RWPE1 (cell line): ENCODE results near the gene TSPAN9.

Experiments
- CTCF ChIA-PET: fragments of 350-600 bp; sonication (Branson Sonifier 250); formaldehyde crosslinking; extraction: SDS; loops from one replicate; lab custom pipeline; 2021; lab: Yijun Ruan, JAX
- POLR2A ChIA-PET: fragments of 400-600 bp; formaldehyde crosslinking; extraction: SDS; loops from one replicate; lab custom pipeline; 2020; ENCODE audit warnings: antibody characterized with exemption; ENCODE audit not compliant: low non-redundant PET; lab: Yijun Ruan, JAX
- DNase-seq: peaks from one replicate; pipeline ENCODE4 v3.0.0; 2012; ENCODE audit warnings: low spot score
- H3K27ac ChIP-seq: fragments of 450-650 bp; 2 replicates; pipeline ENCODE4 v1.5.1; 2017
- CTCF ChIP-seq: fragments of 450-650 bp; conservative IDR thresholded peaks from 2 replicates; pipeline ENCODE4 v1.5.1; 2017; ENCODE audit warnings: low read depth, mild to moderate bottlenecking

The TSPAN9 gene

GRCh38 chr12:3034067-3034750, 43.0 kb upstream of the TSPAN9 start:
- peak; percentile 66 for DNase-seq
- CTCF ChIA-PET: interaction anchor here (0.5 to 1.1 kb wide), 9 partner anchors 9 to 422 kb away, joined by 3 to 6 read pairs (median 4); no protein-coding TSS in a partner anchor
- no peak overlapping the region for H3K27ac ChIP-seq
- POLR2A ChIA-PET: no interaction called here
- TF ChIP-seq CTCF: peak; percentile 40

GRCh38 chr12:3035171-3035570, 42.0 kb upstream of the TSPAN9 start:
- no peak overlapping the region for H3K27ac ChIP-seq
- ChIA-PET CTCF (interaction anchor here (0.6 to 1.1 kb wide), 4 partner anchors 13 to 89 kb away, joined by 3 to 4 read pairs (median 4); no protein-coding TSS in a partner anchor), POLR2A (no interaction called here)
- TF ChIP-seq CTCF: no peak
- no peak for DNase-seq

- CTCF ChIA-PET: no interaction called here
- POLR2A ChIA-PET: no interaction called here
- no peak for TF ChIP-seq CTCF
- no peak overlapping the region for H3K27ac ChIP-seq
- peak; percentile 13 for DNase-seq
These were observed 41.1 kb upstream of the TSPAN9 start for GRCh38 chr12:3035815-3036702.

- no peak for DNase-seq
- ChIA-PET POLR2A (no interaction called here), CTCF (no interaction called here)
- H3K27ac ChIP-seq: no peak overlapping the region
- TF ChIP-seq CTCF: no peak
These were observed 40.1 kb upstream of the TSPAN9 start for GRCh38 chr12:3036901-3037600.

DNA sequence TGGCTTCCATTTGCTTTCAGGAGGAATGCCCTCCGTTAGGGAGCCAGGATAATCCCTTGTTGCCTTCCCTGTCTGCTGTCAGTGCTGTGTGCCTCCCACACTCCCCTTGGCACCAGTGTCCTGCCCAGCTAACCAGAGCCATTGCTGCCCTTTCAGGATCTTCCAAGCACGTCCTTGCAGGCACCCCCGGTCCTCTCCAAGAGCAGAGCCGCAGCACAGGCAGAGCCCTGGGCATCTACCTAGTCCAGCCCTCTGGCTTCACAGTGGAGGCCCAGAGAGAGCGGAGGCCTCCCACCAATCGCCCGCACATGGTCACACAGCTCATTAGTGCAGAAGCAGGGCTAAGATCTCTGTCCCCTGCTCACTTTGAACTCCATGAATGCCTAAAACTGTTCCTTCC, 39.0 kb upstream of the TSPAN9 start:
- ChIA-PET POLR2A (no interaction called here), CTCF (no interaction called here)
- H3K27ac ChIP-seq: no peak overlapping the region
- no peak for TF ChIP-seq CTCF
- no peak for DNase-seq

DNA sequence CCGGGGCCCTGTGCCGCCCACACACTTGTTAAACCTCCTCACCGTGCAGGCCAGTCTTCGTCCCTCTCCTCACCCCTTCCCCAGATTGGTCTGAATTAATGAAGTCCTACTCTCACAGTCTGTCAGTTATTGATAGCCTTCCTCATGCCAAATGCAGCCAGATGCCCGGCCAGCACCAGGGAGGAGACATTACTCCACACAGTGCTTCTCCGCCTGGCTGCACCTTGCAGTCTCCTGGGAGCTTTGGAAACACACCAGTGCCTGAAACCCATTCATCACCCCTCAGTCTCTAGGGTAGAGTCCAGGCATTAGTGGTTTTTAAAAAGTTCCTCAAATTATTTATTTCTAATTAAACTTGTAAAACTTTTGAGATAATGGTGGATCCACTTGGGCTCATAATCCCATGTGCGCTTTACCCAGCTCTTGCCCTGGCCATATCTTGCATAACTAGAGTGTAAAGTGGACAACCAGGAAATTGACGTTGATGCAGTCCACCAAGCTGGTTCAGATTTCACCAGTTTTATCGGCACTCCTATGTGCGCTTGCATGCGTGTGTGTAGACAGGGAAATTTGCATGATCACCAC, 38.2 kb upstream of the TSPAN9 start:
- POLR2A ChIA-PET: no interaction called here
- H3K27ac ChIP-seq: no peak overlapping the region

More for the DNA sequence above, 38.2 kb upstream of the TSPAN9 start:
- DNase-seq: no peak
- no peak for TF ChIP-seq CTCF
- CTCF ChIA-PET: interaction anchor here (1.0 kb wide), 1 partner anchor 34 kb away, joined by 3 read pairs; no protein-coding TSS in a partner anchor
